Stimulated activated CD8-positive, alpha-beta memory T cell treated with anti-CD3 and anti-CD28 coated beads, Interleukin-2, amount 100 ng/mL, for 1 hour (primary cell): ENCODE results near the gene PABPC4L.
"Not testable (repeated sequence)": the region's sequence is repeated elsewhere in the genome, so short reads cannot be mapped to it uniquely, and the experiment has no call there.

Experiments used
- DNase-seq, 2 donors: peaks; one replicate each; pipeline ENCODE4 v3.0.0-alpha.2; 2020; ENCODE audit warnings: low read depth in 2 of 2

PABPC4L gene

GRCh38 chr4:134201216-134202161 lies at the start of gene PABPC4L:
Gene PABPC4L (minus strand): TSS chr4:134201789. CDS start chr4:134201019, 770 bp downstream.
- DNase-seq = no peak

- no peak for DNase-seq
Measured at GRCh38 chr4:134251322-134251721, 49.7 kb upstream of the PABPC4L start.

GRCh38 chr4:134243742-134244713 lies 42.4 kb upstream of the PABPC4L start:
- no peak for DNase-seq

- DNase-seq = no peak
Measured at GRCh38 chr4:134219043-134219442, 17.5 kb upstream of the PABPC4L start.

GRCh38 chr4:134216411-134216810 lies 14.8 kb upstream of the PABPC4L start:
- no peak for DNase-seq

- DNase-seq = no peak
Measured at GRCh38 chr4:134215620-134216344, 14.2 kb upstream of the PABPC4L start.

- not testable (repeated sequence) for DNase-seq
Measured at GRCh38 chr4:134207955-134208354, 6.4 kb upstream of the PABPC4L start.

- DNase-seq = no peak
Measured at GRCh38 chr4:134202166-134202956, 772 bp upstream of the PABPC4L start.

- no peak for DNase-seq
Measured at GRCh38 chr4:134200811-134201215, 776 bp downstream of the PABPC4L start.

GRCh38 chr4:134189949-134190348 lies 11.6 kb downstream of the PABPC4L start:
- no peak for DNase-seq

- no peak for DNase-seq
Measured at GRCh38 chr4:134189480-134189879, 12.1 kb downstream of the PABPC4L start.

GRCh38 chr4:134178706-134179105 lies 22.9 kb downstream of the PABPC4L start:
- DNase-seq = no peak

GRCh38 chr4:134174271-134174670 lies 27.3 kb downstream of the PABPC4L start:
- DNase-seq = no peak

GRCh38 chr4:134160211-134160610 lies 41.4 kb downstream of the PABPC4L start:
- no peak for DNase-seq

GRCh38 chr4:134154097-134154496 lies 47.5 kb downstream of the PABPC4L start:
- no peak for DNase-seq

GRCh38 chr4:134147941-134148340 lies 53.6 kb downstream of the PABPC4L start:
- DNase-seq = no peak
